ENCODE data around the gene PRUNE2. TPM values are rescaled to one million over a fixed set of nuclear protein-coding genes. Genes with fewer than 3 reads are reported as not detected.
A peak's percentile ranks its signal among the peaks of the same experiment; 100 is the strongest.

The PRUNE2 gene
- total RNA-seq, 1 donor from 2014 or later: 0.78 TPM

DNA sequence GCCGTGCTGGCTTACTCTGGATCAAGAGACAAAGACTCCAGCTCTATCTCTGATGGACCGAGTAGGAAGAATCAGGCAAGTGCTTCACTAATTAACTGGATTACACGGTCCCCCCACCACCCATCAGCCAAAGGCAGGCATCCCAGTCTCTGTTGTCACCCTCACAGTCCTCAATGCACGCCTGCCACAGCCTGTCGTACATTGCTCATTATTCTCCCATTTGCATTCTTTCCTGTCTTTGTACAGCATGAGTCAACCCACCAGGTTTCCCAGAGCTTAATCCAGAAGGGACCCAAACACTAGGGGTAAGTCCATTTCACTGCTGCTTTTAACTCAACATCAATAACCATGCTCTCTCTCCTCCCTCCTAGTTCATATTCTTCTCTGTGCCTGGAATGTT is 97.3 kb downstream of the PRUNE2 start:
- ATAC-seq: no peak
- DNase-seq (ENCODE audit: low spot score): no peak

DNA sequence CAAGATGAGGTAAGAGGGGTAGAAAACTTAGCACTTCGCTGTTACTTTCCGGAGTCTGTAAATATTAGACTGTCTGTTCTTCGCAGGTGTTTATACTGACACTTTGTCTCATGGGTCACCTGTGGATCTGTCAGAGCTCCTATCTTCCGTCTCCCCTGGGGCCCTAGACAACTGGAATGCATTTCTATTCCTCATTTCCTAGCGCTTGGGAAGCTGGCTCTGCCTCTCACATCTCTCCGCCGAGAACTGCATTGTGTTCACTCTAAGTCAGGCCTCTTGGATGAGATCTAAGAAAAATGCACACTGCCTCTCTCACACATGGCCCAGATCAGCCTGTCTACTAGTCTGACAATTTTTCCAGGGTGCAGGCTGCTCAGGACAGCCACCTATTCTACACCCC is 102.2 kb downstream of the PRUNE2 start:
- DNase-seq (ENCODE audit: low spot score): no peak
- ATAC-seq: no peak

DNA sequence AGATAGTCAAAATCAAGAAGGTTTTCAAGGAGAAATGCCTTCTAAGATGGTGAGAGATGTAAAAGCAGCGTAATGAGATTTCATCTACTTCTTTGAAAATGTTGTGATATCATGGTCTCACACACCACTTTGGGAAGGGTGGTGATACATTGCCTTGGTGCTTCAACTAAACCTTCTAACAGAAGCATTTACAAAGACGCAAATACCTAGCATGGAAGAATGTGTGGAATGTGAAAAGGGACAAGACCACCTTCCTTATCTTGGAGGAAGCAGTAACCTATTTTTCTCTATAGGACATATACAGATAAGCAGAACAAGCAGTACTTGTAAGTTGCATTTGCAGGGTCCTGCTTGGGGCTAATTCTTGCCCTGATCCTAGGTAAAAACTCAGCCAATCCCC is 102.8 kb downstream of the PRUNE2 start:
- ATAC-seq: no peak
- DNase-seq (ENCODE audit: low spot score): no peak

GRCh38 chr9:76800901-76801300 is 105.0 kb downstream of the PRUNE2 start:
- ATAC-seq: no peak

DNA sequence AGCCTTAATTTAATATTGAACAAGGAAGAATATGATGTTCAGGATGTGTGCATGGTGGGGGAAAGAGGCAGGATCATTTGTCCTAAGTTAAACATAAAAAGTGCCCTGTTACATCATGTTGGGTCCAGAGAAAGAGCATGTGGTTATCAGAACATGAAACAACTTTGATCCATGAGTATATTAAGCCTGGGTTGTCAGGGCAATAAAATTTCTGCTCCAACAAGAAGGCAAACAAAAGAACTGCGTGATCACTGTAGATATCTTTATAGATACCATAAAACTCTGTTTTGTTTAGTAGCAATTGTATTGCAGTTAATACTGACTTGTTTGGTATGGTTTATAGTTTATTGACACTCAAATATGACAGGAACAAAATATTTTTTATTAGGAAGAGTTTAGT is 106.4 kb downstream of the PRUNE2 start:
- ATAC-seq (no peak), DNase-seq (ENCODE audit: low spot score) (no peak)

More at GRCh38 chr9:76800901-76801300, 105.0 kb downstream of the PRUNE2 start:
- DNase-seq (ENCODE audit: low spot score): no peak

- ATAC-seq (no peak), DNase-seq (ENCODE audit: low spot score) (no peak)
Observed at GRCh38 chr9:76798527-76798926, 107.4 kb downstream of the PRUNE2 start.

- DNase-seq (ENCODE audit: low spot score): no peak
Observed at GRCh38 chr9:76796296-76796695, 109.6 kb downstream of the PRUNE2 start.

GRCh38 chr9:76793784-76794431 is 112.0 kb downstream of the PRUNE2 start:
- DNase-seq (ENCODE audit: low spot score) (no peak), ATAC-seq (no peak)

More at GRCh38 chr9:76796296-76796695, 109.6 kb downstream of the PRUNE2 start:
- ATAC-seq: no peak

DNA sequence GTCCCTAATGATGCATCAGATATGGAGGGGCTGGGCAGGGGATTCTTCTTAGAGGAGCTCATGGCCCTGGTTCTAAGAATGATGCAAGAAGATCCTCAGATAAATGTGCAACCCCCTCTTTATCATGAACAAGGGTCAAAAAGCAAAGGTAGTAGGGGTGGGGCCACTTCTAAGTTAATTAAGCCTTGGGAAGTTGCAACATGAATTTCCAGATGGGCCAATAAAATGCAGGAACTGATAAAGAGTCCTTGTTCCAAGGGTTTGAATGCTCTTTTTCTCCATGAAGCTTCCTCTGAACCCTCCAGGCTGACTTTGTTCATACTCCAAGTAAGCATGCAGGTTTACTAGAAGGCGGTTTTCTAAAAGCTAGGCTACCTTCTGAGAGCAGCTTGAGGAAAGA is 116.1 kb downstream of the PRUNE2 start:
- ATAC-seq: no peak
- no peak for DNase-seq (ENCODE audit: low spot score)

DNA sequence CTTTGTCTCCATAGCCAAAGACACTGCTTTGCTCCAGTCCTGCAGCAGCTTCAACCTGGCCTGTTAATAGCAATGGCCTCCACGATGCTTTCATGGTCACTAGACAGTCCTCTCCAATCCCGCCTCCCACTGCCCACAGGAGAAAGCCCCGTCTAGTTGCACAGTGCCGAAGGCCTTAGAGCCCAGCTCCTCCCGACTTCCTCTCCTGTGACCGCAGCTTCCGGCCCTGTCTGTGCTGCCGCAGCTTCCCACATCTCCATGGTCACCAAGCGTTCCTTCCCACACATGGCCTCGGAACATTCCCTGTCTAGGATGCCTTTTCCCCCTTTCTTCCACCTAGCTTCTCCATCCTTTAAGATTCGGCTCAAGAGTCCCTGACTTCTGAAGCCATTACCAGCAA is 118.2 kb downstream of the PRUNE2 start:
- no peak for DNase-seq (ENCODE audit: low spot score)
- no peak for ATAC-seq

DNA sequence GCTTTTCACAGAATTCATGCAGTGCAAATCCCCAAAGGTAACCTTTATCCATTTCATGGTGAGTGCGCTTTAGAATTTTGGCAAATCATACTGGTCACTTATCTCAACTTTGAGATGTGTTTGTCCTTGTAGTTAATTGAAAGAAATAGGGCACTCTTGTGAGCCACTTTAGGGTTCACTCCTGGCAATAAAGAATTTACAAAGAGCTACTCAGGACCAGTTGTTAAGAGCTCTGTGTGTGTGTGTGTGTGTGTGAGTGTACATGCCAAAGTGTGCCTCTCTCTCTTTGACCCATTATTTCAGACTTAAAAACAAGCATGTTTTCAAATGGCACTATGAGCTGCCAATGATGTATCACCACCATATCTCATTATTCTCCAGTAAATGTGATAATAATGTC is 120.4 kb downstream of the PRUNE2 start:
- no peak for DNase-seq (ENCODE audit: low spot score)
- ATAC-seq: no peak

- no peak for DNase-seq (ENCODE audit: low spot score)
- ATAC-seq: no peak
Observed at GRCh38 chr9:76784881-76785280, 121.0 kb downstream of the PRUNE2 start.

DNA sequence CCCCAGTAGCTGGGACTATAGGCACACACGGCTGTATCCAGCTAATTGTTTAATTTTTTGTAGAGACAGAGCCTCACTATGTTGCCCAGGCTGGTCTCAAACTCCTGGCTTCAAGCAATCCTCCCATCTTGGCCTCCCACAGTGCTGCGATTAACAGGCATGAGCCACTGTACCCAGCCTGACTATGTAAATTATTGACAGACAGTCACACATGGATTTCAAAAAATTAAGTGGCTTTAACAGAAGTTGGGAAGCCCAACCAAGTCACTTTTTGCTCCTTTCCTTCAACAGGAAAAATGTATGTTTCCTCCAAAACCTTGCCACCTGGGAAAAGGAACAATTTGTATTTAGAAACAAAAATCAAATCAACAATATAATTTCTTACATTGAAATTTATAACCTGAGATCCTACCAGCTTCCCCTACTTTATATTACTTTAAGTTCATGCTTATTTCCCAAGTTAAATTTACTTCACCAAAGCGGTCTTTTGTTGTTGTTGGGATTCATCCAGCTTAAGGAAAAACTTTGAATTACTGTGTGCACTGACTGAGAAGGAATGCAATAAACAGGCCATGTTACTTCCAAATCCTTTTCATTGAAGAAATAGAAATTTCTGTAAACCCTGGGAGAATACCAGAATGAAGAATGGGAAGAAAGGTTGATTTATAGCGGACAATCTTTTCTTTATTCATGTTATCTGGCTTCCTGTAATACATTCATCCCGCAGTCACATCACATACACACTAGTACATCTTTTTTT is 133.0 kb downstream of the PRUNE2 start:
- ATAC-seq: no peak
- no peak for DNase-seq (ENCODE audit: low spot score)

- DNase-seq (ENCODE audit: low spot score) (no peak), ATAC-seq (no peak)
Observed at GRCh38 chr9:76766126-76766525, 139.8 kb downstream of the PRUNE2 start.

DNA sequence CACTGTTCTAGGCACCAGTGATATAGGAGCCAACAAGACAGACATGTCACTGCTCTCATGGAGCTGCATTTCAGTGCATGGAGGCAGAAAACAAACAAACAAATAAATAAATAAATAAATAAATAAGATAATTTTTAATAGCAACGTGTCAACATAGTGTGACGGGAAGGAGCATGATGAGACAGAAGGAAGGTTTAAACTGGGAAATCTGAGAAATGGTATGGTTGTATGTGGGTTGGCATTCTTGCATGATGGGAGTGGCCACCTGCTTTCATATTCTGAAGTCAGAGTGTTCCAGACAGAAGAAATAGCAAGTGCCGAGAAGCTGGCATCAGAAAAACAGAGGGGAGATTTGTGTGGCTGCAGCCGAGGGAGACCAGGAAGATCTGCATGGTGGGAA is 141.8 kb downstream of the PRUNE2 start, which contains the start of gene PCA3:
Gene PCA3 (plus strand): TSS at position 301 of the 400 bp plus-strand sequence.
- no peak for DNase-seq (ENCODE audit: low spot score)
- ATAC-seq: no peak

- ATAC-seq (peak; percentile 48), DNase-seq (ENCODE audit: low spot score) (no peak)
Observed at GRCh38 chr9:76761448-76761847, 144.5 kb downstream of the PRUNE2 start.

DNA sequence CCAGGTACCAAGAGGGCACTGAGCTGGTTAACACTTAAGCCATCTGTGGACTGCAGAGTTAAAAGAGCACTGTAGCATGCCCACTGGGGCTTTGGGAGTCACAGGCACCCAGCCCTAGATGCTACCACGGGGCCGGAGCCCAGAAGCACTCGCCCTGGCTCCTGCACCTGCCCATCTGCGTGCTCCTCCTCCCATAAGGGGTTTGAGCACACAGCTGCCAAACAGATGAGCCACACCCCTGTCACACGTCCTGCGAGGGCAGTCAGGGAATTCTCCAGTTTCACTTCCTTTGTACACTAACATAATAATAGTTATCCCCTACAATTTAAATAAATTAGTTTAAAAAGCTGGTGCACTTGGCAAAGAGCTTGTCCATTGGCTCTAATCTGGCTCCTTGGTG is 146.2 kb downstream of the PRUNE2 start:
- DNase-seq (ENCODE audit: low spot score) (no peak), ATAC-seq (no peak)

- no peak for ATAC-seq
- no peak for DNase-seq (ENCODE audit: low spot score)
Observed at GRCh38 chr9:76758476-76758875, 147.4 kb downstream of the PRUNE2 start.

- DNase-seq (ENCODE audit: low spot score) (no peak), ATAC-seq (no peak)
Observed at GRCh38 chr9:76756941-76757673, 148.8 kb downstream of the PRUNE2 start.

DNA sequence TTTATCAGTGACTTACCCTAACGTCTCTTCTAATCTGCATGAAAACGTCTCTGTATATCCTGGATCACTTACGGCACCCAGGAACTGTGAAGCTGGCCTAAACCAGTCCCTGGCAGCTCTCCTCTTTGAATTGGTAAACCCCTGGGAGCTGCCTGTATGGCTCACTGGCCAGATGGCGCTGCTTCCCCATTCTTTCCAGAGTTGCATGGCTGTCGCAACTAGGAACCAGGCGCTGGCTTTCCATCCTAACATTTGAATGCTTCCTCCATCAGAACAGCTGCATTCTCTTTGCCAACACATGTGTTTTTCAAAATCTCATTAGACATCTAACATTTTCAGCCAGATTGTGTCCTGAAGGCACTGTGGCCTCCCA is 149.7 kb downstream of the PRUNE2 start:
- ATAC-seq (peak; percentile 30), DNase-seq (ENCODE audit: low spot score) (no peak)

- no peak for DNase-seq (ENCODE audit: low spot score)
- ATAC-seq: no peak
Observed at GRCh38 chr9:76751001-76751400, 154.9 kb downstream of the PRUNE2 start.

DNA sequence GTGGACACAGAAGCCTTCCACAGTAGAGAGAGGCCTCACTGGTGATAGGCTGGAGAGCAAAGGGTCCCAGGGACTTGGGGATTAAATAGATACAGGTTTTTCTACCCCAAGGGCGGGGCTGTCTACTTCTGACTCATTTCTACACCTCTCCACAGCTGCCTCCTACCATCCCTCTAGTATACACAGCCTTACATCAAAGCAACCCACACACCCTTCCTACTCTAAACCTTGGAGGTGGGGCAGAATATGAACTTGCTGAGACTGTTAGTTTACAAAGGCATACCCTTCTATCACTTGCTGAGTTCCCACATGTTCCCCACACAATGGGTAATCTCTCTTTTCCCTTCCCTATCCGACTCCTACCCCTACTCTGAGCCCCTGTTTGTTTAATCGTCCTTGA is 161.6 kb downstream of the PRUNE2 start:
- DNase-seq (ENCODE audit: low spot score) (no peak), ATAC-seq (no peak)

All from left lobe of liver (tissue), 2 donors.